Measurements from ENCODE around the gene DBNDD1. TPM values are rescaled to one million over a fixed set of nuclear protein-coding genes. Genes with fewer than 3 reads are reported as not detected.
A peak's percentile ranks its signal among the peaks of the same experiment; 100 is the strongest.

DBNDD1 gene
- total and polyA plus RNA-seq, 12 donors, result 0.72 to 6.8 (median 4.1) TPM

DNA sequence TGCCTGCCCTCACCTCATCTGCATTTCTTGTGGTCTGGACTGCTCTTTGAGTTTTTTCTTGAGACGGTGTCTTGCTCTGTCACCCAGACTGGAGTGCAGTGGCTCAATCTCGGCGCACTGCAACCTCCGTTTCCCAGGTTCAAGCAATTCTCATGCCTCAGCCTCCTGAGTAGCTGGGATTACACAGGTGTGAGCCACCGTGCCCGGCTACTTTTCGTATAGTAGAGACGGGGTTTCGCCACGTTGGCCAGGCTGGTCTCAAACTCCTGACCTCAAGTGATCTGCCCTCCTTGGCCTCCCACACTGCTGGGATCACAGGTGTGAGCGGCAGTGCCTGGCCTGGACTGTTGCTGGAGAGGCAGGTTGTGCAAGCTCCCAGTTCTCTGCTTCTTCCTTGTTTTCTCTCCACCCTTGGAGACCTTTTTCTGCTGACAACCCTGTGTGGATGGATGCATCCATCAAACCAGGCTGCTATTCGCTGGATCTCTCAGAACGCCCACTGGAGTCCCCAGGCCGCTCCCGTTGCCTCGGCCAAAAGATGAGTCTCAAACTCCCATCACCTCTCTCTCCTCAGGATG is 22.7 kb upstream of the DBNDD1 start:
- DNase-seq (no peak), ATAC-seq (no peak)
- 89 to 95% methylated on average over 16 of the region's 16 CpGs for WGBS, 2 donors
- H3K27me3 ChIP-seq, result peaks cover 0 to 11% (median 6%) of the 10 kb centered on the region in 7 donors
- TF ChIP-seq, protein P1, sequence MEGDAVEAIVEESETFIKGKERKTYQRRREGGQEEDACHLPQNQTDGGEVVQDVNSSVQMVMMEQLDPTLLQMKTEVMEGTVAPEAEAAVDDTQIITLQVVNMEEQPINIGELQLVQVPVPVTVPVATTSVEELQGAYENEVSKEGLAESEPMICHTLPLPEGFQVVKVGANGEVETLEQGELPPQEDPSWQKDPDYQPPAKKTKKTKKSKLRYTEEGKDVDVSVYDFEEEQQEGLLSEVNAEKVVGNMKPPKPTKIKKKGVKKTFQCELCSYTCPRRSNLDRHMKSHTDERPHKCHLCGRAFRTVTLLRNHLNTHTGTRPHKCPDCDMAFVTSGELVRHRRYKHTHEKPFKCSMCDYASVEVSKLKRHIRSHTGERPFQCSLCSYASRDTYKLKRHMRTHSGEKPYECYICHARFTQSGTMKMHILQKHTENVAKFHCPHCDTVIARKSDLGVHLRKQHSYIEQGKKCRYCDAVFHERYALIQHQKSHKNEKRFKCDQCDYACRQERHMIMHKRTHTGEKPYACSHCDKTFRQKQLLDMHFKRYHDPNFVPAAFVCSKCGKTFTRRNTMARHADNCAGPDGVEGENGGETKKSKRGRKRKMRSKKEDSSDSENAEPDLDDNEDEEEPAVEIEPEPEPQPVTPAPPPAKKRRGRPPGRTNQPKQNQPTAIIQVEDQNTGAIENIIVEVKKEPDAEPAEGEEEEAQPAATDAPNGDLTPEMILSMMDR (IDR thresholded peaks at IDR 0.05), result no peak
- no peak overlapping the region for H3K27ac ChIP-seq
- no peaks in the 10 kb centered on the region for H3K9me3 ChIP-seq
- peaks cover 0 to 73% (median 40%) of the 10 kb centered on the region in 9 donors for H3K36me3 ChIP-seq
- H3K4me1 ChIP-seq, result peaks cover 4 to 9% (median 6%) of the 10 kb centered on the region in 9 donors
- H3K4me3 ChIP-seq, result no peak overlapping the region
- intact Hi-C loops (cut with DNase I), result no loop called here

DNA sequence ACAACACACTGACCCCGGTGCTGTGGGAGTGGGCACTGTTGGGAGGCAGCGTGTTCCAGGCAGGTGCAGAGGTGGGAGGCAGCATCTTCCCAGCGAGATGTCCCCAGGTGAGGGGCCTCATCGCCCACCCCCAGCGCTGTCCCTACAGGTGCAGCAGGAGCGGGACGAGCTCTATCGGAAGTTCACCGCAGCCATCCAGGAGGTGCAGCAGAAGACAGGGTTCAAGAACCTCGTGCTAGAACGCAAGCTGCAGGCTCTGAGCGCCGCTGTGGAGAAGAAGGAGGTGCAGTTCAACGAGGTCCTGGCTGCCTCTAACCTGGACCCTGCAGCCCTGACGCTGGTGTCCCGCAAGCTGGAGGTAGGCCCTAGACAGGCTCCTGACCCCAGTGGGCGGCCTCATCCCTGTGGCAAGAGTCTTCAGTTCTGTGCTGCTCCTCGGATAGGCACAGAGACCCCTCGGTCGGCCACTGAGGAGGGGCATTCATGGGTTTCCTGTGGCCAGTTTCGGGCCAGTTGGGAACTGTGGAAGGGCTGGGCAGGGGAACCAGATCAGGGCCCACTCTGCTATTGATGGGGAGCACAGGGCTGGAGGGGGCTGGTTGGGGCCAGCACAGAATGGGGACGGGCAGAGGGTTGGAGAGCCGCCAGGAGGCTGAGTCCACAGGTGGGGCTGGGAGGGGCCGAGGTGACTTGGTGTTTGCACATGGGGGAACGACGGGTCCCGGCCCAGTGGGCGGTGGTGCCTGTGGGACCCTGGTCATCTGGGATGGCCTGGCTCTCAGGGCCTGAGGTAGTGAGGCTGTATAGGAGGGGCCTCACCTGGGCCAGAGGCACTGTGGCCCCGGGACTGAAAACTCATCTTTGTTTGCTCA is 21.1 kb upstream of the DBNDD1 start:
- no peaks in the 10 kb centered on the region for H3K4me1 ChIP-seq
- TF ChIP-seq, protein P1 (IDR thresholded peaks at IDR 0.05), result no peak
- H3K27me3 ChIP-seq, result no peaks in the 10 kb centered on the region
- H3K4me3 ChIP-seq, result no peak overlapping the region
- DNase-seq (no peak), ATAC-seq (peak in 1 of 8 donors; percentile 14)
- 95 to 96% methylated on average over 29 of the region's 29 CpGs for WGBS, 2 donors
- intact Hi-C loops (cut with DNase I), result no loop called here
- no peaks in the 10 kb centered on the region for H3K9me3 ChIP-seq
- H3K36me3 ChIP-seq, result peaks cover 0 to 89% (median 53%) of the 10 kb centered on the region in 9 donors
- no peak overlapping the region for H3K27ac ChIP-seq

DNA sequence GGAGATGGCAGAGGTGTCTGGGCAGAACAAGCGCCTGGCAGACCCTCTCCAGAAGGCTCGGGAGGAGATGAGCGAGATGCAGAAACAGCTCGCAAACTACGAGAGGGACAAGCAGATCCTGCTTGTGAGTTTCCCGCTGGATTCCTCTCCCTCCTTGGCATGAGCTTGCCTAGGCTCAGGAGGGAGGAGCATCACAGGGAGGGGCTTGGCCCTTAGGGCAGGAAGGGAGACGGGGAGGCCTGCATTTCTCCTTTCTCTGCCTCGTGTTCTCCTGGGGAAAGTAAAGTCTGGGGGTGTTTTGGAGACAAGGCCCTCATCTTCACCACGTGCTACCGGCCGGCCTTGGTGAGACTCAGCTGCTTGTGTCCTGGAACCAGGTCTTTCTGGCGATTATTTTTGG is 18.0 kb upstream of the DBNDD1 start:
- TF ChIP-seq, protein P1 (IDR thresholded peaks at IDR 0.05), result no peak
- Histone ChIP-seq H3K9me3 (no peaks in the 10 kb centered on the region), H3K27ac (no peak overlapping the region), H3K27me3 (no peaks in the 10 kb centered on the region), H3K4me3 (no peak overlapping the region), H3K4me1 (no peaks in the 10 kb centered on the region), H3K36me3 (peaks cover 0 to 94% (median 43%) of the 10 kb centered on the region in 9 donors)
- ATAC-seq (peak in 2 of 8 donors; percentile 30 to 43), DNase-seq (no peak)
- intact Hi-C loops (cut with DNase I), result no loop called here
- 75 to 79% methylated on average over 12 of the region's 12 CpGs for WGBS, 2 donors

DNA sequence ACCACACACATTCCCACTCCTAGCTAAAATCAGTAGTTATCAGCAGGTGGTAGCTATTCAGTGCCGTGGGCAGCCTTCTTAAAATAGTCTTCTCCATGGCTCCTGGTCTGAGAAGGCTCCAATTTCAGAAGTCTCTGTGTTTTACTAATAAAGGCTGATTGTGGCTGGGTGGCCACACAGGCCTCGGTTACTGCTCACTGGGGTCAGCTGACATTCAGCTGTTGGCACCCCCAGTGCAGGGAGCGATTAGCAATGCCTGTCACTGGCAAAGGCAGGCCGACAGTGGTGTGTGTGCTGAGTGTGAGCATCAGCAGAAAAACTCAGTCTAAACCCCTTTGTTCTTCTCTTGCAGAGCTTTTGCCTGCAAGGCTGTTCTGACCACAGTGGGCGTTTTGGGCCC is 16.6 kb upstream of the DBNDD1 start:
- WGBS, 2 donors, result 80 to 81% methylated on average over 5 of the region's 5 CpGs
- DNase-seq (no peak), ATAC-seq (no peak)
- no peak overlapping the region for H3K27ac ChIP-seq
- no peak overlapping the region for H3K4me3 ChIP-seq
- no peaks in the 10 kb centered on the region for H3K4me1 ChIP-seq
- H3K27me3 ChIP-seq, result no peaks in the 10 kb centered on the region
- TF ChIP-seq, protein P1 (IDR thresholded peaks at IDR 0.05), result no peak
- H3K9me3 ChIP-seq, result no peaks in the 10 kb centered on the region
- intact Hi-C loops (cut with DNase I), result no loop called here
- H3K36me3 ChIP-seq, result peaks cover 0 to 92% (median 31%) of the 10 kb centered on the region in 9 donors
